ENCODE results near the gene ZNF148.
"Not testable (repeated sequence)": the region's sequence is repeated elsewhere in the genome, so short reads cannot be mapped to it uniquely, and the experiment has no call there.

ZNF148 gene

GRCh38 chr3:125375950-125376679, 990 bp upstream of the ZNF148 start:
- DNase-seq = no peak

GRCh38 chr3:125374501-125374995, 577 bp downstream of the ZNF148 start:
- peak; percentile 67 for DNase-seq

DNA sequence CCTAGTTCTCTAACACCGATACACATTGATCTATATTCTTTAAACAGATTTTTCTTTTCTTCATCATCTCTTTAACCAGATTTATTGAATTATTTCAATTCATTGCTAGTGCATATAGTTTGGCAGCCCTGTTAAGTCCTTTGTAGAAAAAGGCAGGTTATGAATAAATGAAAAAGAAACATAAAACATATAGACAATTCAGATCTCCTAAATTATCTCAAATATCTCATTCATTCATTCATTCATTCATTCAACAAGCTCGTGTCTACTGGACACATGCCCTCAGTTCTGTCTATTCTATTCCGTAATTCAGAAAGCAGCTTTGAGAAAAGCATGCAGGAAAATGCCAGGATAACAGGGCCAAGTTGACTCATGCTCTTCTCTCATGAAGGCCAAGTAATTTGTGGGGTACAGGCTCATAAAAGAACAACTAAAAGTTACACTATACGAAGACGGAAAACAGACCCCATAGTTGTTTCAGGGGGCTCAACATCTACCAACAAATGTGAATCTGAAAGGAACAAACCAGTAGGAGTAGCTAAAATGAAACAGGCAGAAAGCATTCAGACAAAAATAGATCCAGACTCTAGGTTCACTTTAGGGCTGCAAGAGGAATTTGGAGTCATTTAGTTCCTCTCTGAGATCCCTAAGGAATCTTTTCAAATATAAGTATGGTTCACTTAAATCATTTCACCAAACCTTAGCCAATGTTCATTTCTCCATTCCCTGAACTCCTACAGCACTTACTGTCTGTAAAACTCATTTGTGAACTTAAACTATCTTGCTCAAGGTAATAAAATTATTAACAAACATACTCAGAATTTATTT, 7.5 kb downstream of the ZNF148 start:
- no peak for DNase-seq

DNA sequence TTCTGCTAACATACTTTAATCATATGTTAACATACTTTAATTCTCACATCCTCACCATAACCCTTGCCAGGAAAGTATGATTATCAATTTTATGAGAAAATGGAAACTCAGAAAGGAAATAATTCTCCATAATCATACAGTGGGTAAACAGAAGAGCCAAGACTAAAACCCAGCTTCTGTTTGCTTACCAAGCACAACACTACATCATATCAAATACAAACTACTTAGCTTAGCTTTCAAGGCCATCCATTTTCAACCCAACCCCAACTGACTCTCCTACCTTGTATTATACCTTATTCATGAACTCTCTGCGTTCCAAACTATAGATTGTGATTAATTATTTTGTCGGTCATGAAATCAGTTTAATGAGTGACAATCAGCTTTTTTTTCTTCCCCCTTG, 9.0 kb downstream of the ZNF148 start:
- no peak for DNase-seq

GRCh38 chr3:125359700-125360099, 15.4 kb downstream of the ZNF148 start:
- no peak for DNase-seq

- DNase-seq = no peak
These were observed 16.2 kb downstream of the ZNF148 start for GRCh38 chr3:125358923-125359322.

DNA sequence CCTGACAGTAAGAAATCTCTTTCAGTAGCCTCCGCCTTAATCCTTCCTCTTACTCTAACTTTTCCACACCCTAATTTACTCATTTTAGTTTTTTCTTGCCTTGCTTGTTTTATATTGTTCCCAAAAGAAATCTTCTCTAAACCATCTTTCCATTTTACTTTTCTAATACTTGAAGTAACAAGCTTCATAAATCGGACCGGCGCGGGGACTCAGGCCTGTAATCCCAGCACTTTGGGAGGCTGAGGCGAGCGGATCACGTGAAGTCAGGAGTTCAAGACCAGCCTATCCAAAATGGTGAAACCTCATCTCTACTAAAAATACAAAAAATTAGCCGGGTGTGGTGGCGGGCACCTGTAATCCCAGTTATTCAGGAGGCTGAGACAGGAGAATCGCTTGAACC, 17.3 kb downstream of the ZNF148 start:
- no peak for DNase-seq

- DNase-seq = no peak
These were observed 18.0 kb downstream of the ZNF148 start for GRCh38 chr3:125357032-125357658.

DNA sequence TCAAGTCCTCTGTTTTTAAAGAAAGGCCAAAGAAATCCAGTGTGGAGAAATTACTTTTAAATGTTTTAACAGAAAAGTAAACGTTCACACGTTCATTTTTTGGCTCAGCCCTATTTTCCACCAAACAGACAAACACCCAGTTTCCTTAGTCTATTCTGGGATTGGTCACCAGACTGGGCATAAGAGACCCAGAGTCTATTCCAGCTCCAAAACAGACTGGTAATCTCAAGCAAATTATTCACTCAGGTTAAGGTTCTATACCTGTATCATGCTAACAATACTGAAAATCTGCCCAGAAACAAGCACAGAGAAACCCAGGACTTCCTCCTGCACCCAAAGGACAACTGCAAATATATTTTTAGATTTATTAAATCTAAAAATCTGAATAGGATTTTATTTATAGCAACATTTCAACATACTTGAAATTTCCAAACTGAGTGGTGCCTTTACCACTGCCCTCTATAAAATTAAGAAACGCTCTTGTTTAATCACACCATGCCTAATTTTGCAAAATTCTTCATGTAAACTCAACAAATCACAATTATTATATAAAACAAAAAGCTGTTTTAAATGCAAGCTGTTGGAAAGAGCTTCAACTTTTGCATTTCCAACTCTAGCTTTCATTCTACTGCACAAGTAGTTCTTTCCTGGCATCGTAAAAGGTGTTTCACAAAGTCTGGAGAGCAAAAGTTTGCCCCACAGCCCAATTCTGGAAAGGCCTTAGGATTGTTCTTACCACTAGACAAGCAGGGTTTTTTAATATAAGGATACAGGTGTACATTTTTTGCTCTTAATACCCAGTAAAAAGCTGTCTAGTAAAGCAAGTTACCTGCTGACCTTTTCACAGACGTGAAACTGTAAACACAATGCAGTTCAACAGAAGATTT, 18.7 kb downstream of the ZNF148 start:
- DNase-seq = no peak

DNA sequence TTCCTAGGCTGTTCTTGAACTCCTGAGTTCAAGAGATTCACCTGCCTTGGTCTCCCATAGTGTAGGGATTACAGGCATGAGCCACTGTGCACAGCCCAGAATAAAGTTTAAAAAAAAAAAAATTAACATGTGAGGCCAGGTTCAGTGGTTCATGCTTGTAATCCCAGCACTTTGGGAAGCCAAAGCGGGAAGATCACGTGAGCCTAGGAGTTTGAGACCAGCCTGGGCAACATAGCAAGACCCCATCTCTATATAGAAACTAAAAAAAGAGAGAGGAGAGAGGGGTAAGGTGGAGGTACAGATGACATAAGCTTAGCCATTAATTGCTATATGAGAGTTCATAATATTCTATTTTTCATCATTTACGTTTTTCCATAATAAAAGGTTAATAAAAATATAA, 21.5 kb downstream of the ZNF148 start:
- DNase-seq = no peak

GRCh38 chr3:125353128-125353527, 22.0 kb downstream of the ZNF148 start:
- no peak for DNase-seq

DNA sequence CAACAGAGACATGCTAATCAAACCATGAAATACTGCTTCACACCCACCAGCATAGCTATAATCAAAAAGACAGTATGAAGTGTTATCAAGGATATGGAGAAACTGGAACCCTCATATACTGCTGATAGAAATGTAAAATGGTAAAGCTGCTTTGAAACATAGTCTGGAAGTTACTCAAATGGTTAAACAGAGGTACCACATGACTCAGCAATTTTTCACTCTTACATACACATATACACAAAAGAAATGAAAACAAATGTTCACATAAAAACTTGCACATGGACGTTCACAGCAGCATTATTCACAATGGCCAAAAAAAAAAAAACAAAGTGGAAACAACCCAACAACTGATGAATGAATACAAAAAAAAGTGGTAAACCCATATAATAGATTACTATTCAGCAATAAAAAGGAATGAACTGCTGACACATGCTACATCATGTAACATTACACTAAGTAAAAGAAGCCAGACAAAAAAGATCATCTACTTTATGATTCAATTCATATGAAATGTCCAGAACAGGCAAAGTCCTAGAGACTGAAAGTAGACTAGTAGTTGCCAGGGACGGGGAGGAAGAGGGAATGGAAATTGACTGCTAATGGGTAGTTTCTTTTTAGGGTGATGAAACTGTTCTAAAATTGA, 23.2 kb downstream of the ZNF148 start:
- DNase-seq = no peak

GRCh38 chr3:125351152-125351551, 24.0 kb downstream of the ZNF148 start:
- no peak for DNase-seq

DNA sequence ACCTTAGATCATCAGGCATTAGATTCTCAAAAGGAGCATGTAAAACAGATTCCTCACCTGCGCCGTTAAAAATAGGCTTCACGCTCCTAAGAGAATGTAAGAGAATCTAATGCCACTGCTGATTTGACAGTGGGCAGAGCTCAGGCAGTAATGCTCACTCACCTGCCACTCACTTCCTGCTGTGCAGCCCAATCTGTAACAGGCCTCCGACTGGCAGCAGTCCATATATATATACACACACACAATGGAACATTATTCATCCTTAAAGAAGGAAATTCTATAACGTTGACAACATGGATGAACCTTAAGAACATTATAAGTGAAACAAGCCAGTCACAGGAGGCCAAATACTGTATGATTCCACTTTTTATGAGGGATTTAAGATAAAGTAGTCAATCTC, 24.5 kb downstream of the ZNF148 start:
- no peak for DNase-seq

- no peak for DNase-seq
These were observed 25.5 kb downstream of the ZNF148 start for GRCh38 chr3:125349556-125350165.

DNA sequence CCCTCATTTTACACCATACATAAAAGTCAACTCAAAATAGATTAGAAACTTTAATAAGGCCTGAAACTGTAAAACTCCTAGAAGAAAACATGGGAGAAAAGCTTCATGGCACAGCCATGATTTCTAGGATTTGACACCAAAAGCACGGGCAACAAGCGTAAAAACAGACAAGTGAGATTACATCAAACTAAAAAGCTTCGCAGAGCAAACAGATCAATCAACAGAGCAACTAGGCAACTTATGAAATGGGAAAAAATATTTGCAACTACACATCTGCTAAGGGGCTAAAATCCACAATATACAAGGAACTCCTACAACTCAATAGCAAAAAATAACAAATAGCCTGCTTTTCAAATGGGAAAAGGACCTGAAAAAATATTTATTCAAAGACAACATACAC, 26.1 kb downstream of the ZNF148 start:
- DNase-seq = no peak

GRCh38 chr3:125343367-125343766, 31.8 kb downstream of the ZNF148 start:
- DNase-seq = not testable (repeated sequence)

- DNase-seq = no peak
These were observed 35.0 kb downstream of the ZNF148 start for GRCh38 chr3:125340121-125340520.

DNA sequence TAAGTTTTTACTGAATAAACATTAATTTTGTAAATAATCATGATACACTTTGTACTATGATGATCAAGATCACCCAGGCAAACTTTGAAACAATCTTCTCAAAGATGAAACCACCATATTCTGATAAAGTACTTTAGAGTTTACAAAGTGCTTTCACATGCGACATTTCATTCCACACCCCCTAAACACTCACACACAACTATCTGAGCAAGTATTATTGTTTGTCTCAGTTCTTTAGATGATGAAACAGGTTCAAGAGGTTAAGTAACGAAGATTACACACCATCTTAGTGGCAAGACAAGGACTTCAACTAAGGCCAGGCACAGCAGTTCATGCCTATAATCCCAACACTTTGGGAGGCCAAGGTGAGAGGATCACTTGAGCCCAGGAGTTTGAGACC, 37.6 kb downstream of the ZNF148 start:
- no peak for DNase-seq

- DNase-seq = no peak
These were observed 40.2 kb downstream of the ZNF148 start for GRCh38 chr3:125334675-125335560.

DNA sequence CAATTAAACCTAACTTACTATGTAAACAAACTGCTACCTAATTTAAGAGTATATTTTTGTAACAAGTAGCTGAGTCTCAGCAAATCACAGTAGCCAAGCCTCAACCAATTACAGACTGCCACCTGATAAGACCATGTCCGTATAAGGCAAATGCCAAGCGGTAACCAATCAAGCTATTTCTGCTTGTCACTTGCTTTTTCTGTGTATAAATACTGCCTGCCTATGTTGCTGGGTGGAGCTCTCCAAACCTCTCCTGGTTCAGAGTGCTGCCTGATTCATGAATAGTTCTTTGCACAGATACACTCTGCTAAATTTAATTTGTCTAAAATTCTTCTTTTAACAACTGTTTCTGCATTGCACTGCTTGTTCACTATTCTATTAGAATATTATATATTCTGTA, 42.6 kb downstream of the ZNF148 start:
- no peak for DNase-seq

All from kidney glomerular epithelial cell (primary cell).